Central memory CD4-positive, alpha-beta T cell (primary cell): ENCODE results near the gene MECR.
"Not testable (repeated sequence)": the region's sequence is repeated elsewhere in the genome, so short reads cannot be mapped to it uniquely, and the experiment has no call there.

Experiments
- DNase-seq: peaks from one replicate; pipeline ENCODE4 v3.0.0; 2022

The MECR gene

DNA sequence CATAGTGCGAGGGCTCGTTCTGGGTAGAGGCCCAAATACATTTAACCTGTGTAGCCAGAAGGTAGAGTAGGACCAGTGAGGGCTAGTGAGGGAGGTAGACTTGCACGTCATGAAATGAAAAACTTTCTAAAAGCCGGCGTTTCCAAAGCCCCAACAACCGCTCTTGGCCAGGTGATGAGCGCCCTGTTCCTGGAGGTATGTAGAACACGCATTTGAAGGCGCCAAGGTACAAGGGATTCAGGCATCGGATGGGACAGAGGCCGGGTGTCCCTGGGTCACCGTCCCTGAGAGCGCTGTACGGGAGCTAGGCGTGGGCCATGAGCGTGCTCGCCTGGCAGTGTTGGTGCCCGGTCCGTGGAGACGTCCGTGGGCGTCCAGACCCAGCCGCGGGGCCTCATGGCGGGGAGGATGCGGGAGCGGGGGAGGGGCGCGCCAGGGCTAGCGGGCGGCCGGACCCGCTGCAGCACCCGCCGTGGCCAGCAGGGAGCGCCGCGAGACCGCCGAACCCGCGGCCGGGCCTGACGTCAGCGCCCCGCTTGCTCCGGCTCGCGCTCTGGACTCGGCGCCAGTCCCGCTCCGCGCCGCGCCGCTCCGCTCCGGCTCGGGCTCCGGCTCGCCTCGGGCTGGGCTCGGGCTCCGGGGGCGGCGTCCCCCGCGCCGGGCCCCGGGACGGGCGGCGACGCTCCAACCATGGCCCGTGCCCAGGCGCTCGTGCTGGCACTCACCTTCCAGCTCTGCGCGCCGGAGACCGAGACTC, 5.4 kb upstream of the MECR start, which contains the start of gene PTPRU:
PTPRU (plus strand) TSS at position 568 of the 757 bp plus-strand sequence; CDS start at position 691, 123 bp downstream.
- peak; percentile 73 for DNase-seq

DNA sequence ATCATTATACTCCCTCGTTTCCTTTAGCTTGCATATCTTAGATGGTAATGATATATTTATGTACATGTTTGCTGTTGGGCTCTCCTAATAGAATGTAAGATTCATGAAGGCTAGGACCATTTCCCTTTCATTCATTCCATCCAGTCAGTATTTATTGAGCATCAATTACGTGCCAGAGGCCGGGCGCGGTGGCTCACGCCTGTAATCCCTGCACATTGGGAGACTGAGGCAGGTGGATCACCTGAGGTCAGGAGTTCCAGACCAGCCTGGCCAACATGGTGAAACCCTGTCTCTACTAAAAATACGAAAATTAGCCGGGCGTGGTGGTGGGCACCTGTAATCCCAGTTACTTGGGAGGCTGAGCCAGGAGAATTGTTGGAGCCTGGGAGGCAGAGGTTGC, 4.1 kb upstream of the MECR start:
- not testable (repeated sequence) for DNase-seq

- no peak for DNase-seq
Observed at GRCh38 chr1:29234471-29234870, 3.7 kb upstream of the MECR start.

- DNase-seq = no peak
Observed at GRCh38 chr1:29233693-29234092, 3.0 kb upstream of the MECR start.

GRCh38 chr1:29232387-29232786, 1.7 kb upstream of the MECR start:
- DNase-seq = no peak

DNA sequence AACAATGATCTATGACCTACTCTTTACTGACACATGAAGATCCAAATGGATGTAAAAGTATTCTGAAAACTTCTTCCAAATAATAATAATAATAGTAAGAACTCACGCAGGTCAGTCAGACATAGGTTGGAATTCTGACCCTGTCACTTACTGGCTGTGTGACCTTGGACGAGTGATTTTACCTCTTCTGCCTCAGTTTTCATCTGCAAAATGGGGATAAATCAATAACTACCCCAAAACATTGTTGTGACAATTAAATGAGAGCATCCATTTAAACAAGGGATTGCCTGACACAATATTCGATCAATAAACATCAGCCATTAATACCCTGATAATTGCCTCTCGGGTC, 556 bp downstream of the MECR start:
- DNase-seq = no peak

DNA sequence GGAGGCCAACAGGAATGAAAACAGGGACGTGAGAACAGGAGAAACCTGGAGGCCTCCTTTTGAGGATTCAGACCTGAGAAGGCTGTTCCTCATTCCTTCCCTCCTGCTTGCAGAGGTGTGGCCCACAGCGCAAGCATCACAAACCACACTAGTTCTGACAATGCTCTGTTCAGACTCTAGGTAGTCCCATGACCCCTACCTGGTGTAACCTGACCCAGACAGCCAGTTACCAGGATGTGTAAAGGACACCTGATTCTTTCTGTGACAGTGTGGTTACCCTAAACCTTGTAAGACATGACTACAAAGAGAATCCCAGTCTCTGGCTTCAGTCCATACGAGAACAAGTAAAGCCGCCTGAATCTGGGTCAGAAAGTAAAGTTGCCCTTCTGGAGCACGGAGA, 3.2 kb downstream of the MECR start:
- no peak for DNase-seq

DNA sequence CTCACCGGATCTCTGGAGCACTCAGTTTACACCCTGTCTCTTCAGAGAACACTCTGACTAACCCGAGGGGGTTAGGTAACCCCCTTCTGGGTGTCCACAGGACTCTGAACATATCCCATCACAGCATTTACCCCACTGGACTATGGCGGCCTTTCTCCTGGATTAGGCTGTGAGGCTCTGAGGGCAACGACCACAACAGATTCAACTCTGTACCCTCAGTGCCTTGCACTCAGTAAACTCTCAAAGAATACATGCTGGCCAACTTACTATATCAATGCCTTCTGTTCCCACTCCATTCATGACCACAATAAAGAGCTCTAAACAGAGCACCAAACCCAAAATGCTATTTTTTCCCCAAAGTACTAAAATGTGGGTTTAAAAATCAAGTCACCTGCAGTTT, 5.4 kb downstream of the MECR start:
- no peak for DNase-seq

GRCh38 chr1:29224356-29224837, 6.3 kb downstream of the MECR start:
- no peak for DNase-seq

- no peak for DNase-seq
Observed at GRCh38 chr1:29223521-29223920, 7.2 kb downstream of the MECR start.

- no peak for DNase-seq
Observed at GRCh38 chr1:29222686-29223085, 8.0 kb downstream of the MECR start.

- not testable (repeated sequence) for DNase-seq
Observed at GRCh38 chr1:29222260-29222659, 8.5 kb downstream of the MECR start.

GRCh38 chr1:29221296-29221695, 9.4 kb downstream of the MECR start:
- DNase-seq = no peak

- no peak for DNase-seq
Observed at GRCh38 chr1:29218223-29218622, 12.5 kb downstream of the MECR start.

GRCh38 chr1:29217633-29218032, 13.1 kb downstream of the MECR start:
- DNase-seq = no peak

DNA sequence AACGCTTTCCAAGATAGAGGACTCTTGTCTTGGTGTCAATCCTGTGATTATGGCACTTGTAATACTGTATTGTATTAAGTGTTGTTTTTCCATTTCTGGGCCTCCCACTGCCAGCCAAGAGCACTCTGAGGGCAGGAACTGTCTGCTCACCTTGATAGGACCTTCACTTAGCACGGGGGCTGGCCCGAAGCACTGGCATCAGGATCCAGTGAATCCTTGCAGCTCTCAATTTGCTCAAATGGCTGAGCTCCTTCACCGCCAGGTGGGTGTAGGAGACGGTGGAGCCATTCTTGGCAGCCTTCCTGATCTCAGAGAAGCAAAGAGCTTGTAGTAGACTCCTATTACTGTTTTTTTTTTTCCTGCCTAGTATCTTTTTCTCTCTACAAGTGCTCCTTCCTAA, 17.7 kb downstream of the MECR start:
- DNase-seq = no peak

DNA sequence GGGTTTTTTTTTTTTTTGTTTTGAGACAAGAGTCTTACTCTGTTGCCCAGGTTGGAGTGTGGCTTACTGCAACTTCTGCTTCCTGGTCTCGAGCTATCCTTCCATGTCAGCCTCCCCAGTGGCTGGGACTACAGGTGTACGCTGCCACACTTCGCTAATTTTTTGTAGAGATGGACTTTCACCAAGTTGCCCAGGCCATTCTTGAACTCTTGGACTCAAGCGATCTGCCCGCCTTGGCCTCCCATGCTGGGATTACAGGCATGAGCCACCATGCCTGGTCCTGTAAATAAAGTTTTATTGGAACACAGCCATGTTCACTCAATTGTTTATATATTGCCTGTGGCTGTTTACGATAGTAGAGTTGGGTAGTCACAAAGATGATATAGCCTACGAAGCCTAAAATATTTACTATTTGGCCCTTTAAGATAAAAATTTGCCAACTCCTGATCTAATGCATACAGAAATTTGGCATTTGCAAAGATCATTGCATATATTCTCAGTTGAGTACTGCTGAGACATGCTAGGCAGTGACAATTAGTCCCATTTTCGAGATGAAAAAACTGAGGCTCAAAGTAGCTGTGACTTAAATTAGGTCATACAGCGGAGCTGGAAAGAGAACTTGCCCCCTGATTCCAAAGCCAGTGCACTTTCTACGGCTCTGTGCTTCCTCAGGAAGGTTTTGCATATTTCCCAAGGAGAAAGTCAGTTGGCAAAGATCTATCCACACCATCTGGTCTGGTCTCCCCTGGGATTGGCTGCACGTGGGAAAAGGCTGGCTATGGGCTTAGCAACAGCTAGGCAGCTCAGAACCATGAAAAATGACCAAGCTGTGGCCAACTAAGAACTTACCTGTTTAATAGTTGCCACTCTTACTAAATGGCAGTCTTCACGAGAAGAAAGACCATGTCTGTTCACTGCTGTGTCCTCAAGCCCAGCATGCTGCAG, 19.4 kb downstream of the MECR start:
- no peak for DNase-seq

- DNase-seq = no peak
Observed at GRCh38 chr1:29210278-29211085, 20.3 kb downstream of the MECR start.

- DNase-seq = no peak
Observed at GRCh38 chr1:29209173-29209572, 21.6 kb downstream of the MECR start.

GRCh38 chr1:29208442-29208841, 22.3 kb downstream of the MECR start:
- DNase-seq = no peak

GRCh38 chr1:29202584-29203340, 28.0 kb downstream of the MECR start:
- DNase-seq = peak; percentile 74

DNA sequence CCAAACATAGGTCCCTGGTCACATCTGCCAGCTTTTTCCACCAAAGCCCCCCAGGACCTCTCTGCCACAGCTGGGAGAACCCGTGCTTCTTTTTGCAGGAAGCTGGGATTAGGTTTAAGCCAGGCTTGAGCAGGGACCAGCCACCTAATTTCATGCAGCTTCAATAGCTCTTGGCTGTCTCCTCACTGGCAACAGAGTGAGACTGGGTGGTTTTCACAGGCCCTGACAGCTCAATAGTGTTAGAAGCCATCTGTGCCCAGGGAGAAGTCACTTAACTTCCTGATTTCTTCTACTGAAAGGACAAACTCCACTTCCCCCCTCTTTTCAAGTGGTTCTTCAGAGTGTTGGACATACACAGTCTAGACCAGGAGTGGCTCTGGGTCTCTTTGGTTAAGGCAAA, 28.7 kb downstream of the MECR start:
- DNase-seq = no peak
